Liver (tissue), 9 donors: ENCODE measurements around the gene SEMA3B. TPM values are rescaled to one million over a fixed set of nuclear protein-coding genes. Genes with fewer than 3 reads are reported as not detected.

Experiments
- DNase-seq: peaks from one replicate; pipeline ENCODE4 v3.0.0-alpha.2; 2017; ENCODE audit warnings: low spot score
- H3K27ac ChIP-seq, 2 donors: one replicate each; pipeline ENCODE4 v1.7.0; 2013; ENCODE audit warnings: inconsistent platforms in 2 of 2, low read length in 2 of 2, control low read depth in 1 of 2, low read depth in 1 of 2, mild to moderate bottlenecking in 1 of 2
- H3K27me3 ChIP-seq, 4 donors: one replicate each; pipeline versions ENCODE4 v1.6.1 to v1.7.0; 2013; ENCODE audit warnings: low read length in 3 of 4, inconsistent platforms in 1 of 4, mild to moderate bottlenecking in 1 of 4, moderate library complexity in 1 of 4; ENCODE audit not compliant: control insufficient read depth in 4 of 4, insufficient read depth in 4 of 4
- H3K36me3 ChIP-seq, 4 donors: one replicate each; pipeline versions ENCODE4 v1.6.1 to v1.7.0; 2013; ENCODE audit warnings: low read length in 3 of 4, mild to moderate bottlenecking in 3 of 4, low read depth in 1 of 4, moderate library complexity in 1 of 4; ENCODE audit not compliant: control insufficient read depth in 4 of 4, insufficient read depth in 3 of 4
- H3K4me1 ChIP-seq, 4 donors: one replicate each; pipeline versions ENCODE4 v1.6.1 to v1.7.0; 2013; ENCODE audit warnings: low read length in 3 of 4, mild to moderate bottlenecking in 3 of 4, moderate library complexity in 1 of 4; ENCODE audit not compliant: control insufficient read depth in 4 of 4, insufficient read depth in 4 of 4
- H3K4me3 ChIP-seq, 3 donors: one replicate each; pipeline versions ENCODE4 v1.6.1 to v1.7.0; 2013; ENCODE audit warnings: low read length in 3 of 3, control low read depth in 1 of 3, low read depth in 1 of 3, mild to moderate bottlenecking in 1 of 3
- H3K9ac ChIP-seq, 2 donors: one replicate each; pipeline ENCODE4 v1.7.0; 2013; ENCODE audit warnings: low read length in 2 of 2, mild to moderate bottlenecking in 2 of 2, moderate library complexity in 2 of 2, control low read depth in 1 of 2, low read depth in 1 of 2
- H3K9me3 ChIP-seq, 4 donors: one replicate each; pipeline versions ENCODE4 v1.6.1 to v1.7.0; 2013; ENCODE audit warnings: low read length in 3 of 4; ENCODE audit not compliant: control insufficient read depth in 4 of 4
- ATF3 ChIP-seq: IDR thresholded peaks from 2 replicates; pipeline ENCODE4 v1.6.1; 2016; ENCODE audit warnings: antibody characterized with exemption
- CTCF ChIP-seq: fragments of 150-350 bp; IDR thresholded peaks from 2 replicates; pipeline ENCODE4 v1.5.1; 2017; ENCODE audit warnings: improper control_type of control experiment, low read depth, low read length; ENCODE audit not compliant: missing input control
- EGR1 ChIP-seq, 2 donors: IDR thresholded peaks; 2 replicates each; pipeline ENCODE4 v1.6.1; 2016 to 2018; ENCODE audit warnings: antibody characterized with exemption in 2 of 2, low read depth in 2 of 2
- FOXA1 ChIP-seq: IDR thresholded peaks from 2 replicates; pipeline ENCODE4 v1.6.1; 2016; ENCODE audit warnings: antibody characterized with exemption
- FOXA2 ChIP-seq: IDR thresholded peaks from 2 replicates; pipeline ENCODE4 v1.6.1; 2016; ENCODE audit warnings: antibody characterized with exemption
- GABPA ChIP-seq, 2 donors: IDR thresholded peaks in 1 of 2; conservative IDR thresholded peaks in 1 of 2; 2 replicates each; pipeline ENCODE4 v1.6.1; 2016; ENCODE audit warnings: antibody characterized with exemption in 2 of 2, mild to moderate bottlenecking in 1 of 2, moderate library complexity in 1 of 2
- HNF4A ChIP-seq, 2 donors: conservative IDR thresholded peaks; 2 replicates each; pipeline ENCODE4 v1.6.1; 2016; ENCODE audit warnings: antibody characterized with exemption in 2 of 2, mild to moderate bottlenecking in 2 of 2
- HNF4G ChIP-seq: IDR thresholded peaks from 2 replicates; pipeline ENCODE4 v1.6.1; 2016; ENCODE audit warnings: antibody characterized with exemption
- JUND ChIP-seq, 2 donors: IDR thresholded peaks; 2 replicates each; pipeline ENCODE4 v1.6.1; 2016; ENCODE audit warnings: antibody characterized with exemption in 2 of 2
- MAX ChIP-seq: IDR thresholded peaks from 2 replicates; pipeline ENCODE4 v1.6.1; 2016; ENCODE audit warnings: antibody characterized with exemption
- NR2F2 ChIP-seq: IDR thresholded peaks from 2 replicates; pipeline ENCODE4 v1.6.1; 2016; ENCODE audit warnings: antibody characterized with exemption
- RAD21 ChIP-seq, 2 donors: IDR thresholded peaks; 2 replicates each; pipeline ENCODE4 v1.6.1; 2016; ENCODE audit warnings: antibody characterized with exemption in 2 of 2, mild to moderate bottlenecking in 2 of 2
- REST ChIP-seq: IDR thresholded peaks from 2 replicates; pipeline ENCODE4 v1.6.1; 2016; ENCODE audit warnings: antibody characterized with exemption, mild to moderate bottlenecking
- RXRA ChIP-seq, 2 donors: IDR thresholded peaks; 2 replicates each; pipeline ENCODE4 v1.6.1; 2017 to 2018; ENCODE audit warnings: antibody characterized with exemption in 2 of 2, mild to moderate bottlenecking in 1 of 2
- SP1 ChIP-seq: IDR thresholded peaks from 2 replicates; pipeline ENCODE4 v1.6.1; 2018; ENCODE audit warnings: antibody characterized with exemption, mild to moderate bottlenecking
- TAF1 ChIP-seq: conservative IDR thresholded peaks from 2 replicates; pipeline ENCODE4 v1.6.1; 2016; ENCODE audit warnings: antibody characterized with exemption, mild to moderate bottlenecking
- YY1 ChIP-seq: IDR thresholded peaks from 2 replicates; pipeline ENCODE4 v1.6.1; 2016; ENCODE audit warnings: antibody characterized with exemption, mild to moderate bottlenecking
- ZBTB33 ChIP-seq: IDR thresholded peaks from 2 replicates; pipeline ENCODE4 v1.6.1; 2016; ENCODE audit warnings: antibody characterized with exemption
- WGBS: extraction: QIAGEN DNeasy Blood & Tissue Kit; methylation state at CpG from one replicate; pipeline ENCODE4 v1.1.7; 2013; 5-methylcytosine and 5-hydroxymethylcytosine counted together
- polyA plus RNA-seq, 2 donors: library from polyadenylated mRNA; stranded (reverse) in 1 of 2; unstranded in 1 of 2; fragments of 200-250 nt in 1 of 2; fragments of >200 nt in 1 of 2; fragmentation: Nextera tagmentation in 1 of 2; extraction: Ambion mirVana in 1 of 2; gene quantifications; one replicate each; pipeline versions ENCODE4 v1.2.1 to v1.2.3, GENCODE V29; 2013 to 2015
- total RNA-seq, 2 donors: library from RNA; depleted of rRNA; stranded (reverse); fragments of >200 nt; gene quantifications; one replicate each; pipeline ENCODE4 v1.2.3, GENCODE V29; 2014
- donor health status: healthy.
- donor health status: healthy.
- donor health status: healthy.
- donor health status: healthy.
- donor health status: healthy.

Gene SEMA3B
- total and polyA plus RNA-seq, 4 donors = 0.40 to 1.5 (median 0.93) TPM

- TF ChIP-seq REST (no peak), FOXA2 (no peak), JUND (IDR thresholded peaks at IDR 0.05) (no peak), GABPA (IDR thresholded peaks at IDR 0.05 in 1 of 2, conservative IDR thresholded peaks at IDR 0.05 in 1 of 2) (no peak), EGR1 (IDR thresholded peaks at IDR 0.05; ENCODE audit: low read depth in 2 of 2) (no peak), HNF4A (conservative IDR thresholded peaks at IDR 0.05) (no peak), MAX (no peak), YY1 (no peak), ZBTB33 (no peak), SP1 (no peak), CTCF (no peak), RXRA (IDR thresholded peaks at IDR 0.05) (no peak), HNF4G (no peak), TAF1 (no peak), RAD21 (IDR thresholded peaks at IDR 0.05) (no peak), FOXA1 (no peak), NR2F2 (no peak), ATF3 (no peak)
- Histone ChIP-seq H3K4me1 (peaks cover 15 to 44% (median 36%) of the 10 kb centered on the region in 4 donors), H3K36me3 (peaks cover 0 to 10% (median 2%) of the 10 kb centered on the region in 4 donors), H3K9me3 (no peaks in the 10 kb centered on the region), H3K27me3 (no peaks in the 10 kb centered on the region), H3K4me3 (no peak overlapping the region), H3K9ac (no peak overlapping the region), H3K27ac (no peak overlapping the region)
- 81% methylated on average over 11 of the region's 11 CpGs for WGBS
- no peak for DNase-seq
Observed at GRCh38 chr3:50318163-50318562, 49.2 kb downstream of the SEMA3B start.
